NB4 (cell line): Measurements from ENCODE around the gene LGALS4.

Source experiments
- DNase-seq: peaks from one replicate; pipeline ENCODE4 v3.0.0; 2010; ENCODE audit warnings: low read depth
- H3K4me3 ChIP-seq: one replicate; pipeline ENCODE4 v1.5.1; 2011; ENCODE audit warnings: mild to moderate bottlenecking, low read depth, low read length, moderate library complexity
- MYC ChIP-seq: IDR thresholded peaks from 2 replicates; pipeline ENCODE4 v1.6.1; 2011; ENCODE audit warnings: low read depth, low read length
- POLR2A ChIP-seq: IDR thresholded peaks from 2 replicates; pipeline ENCODE4 v1.6.1; 2011; ENCODE audit warnings: mild to moderate bottlenecking; ENCODE audit not compliant: insufficient read length; ENCODE audit errors: extremely low read depth
- TF ChIP-seq, protein P1 (sequence below): IDR thresholded peaks from one replicate; pipeline ENCODE4 v1.5.1; 2012; ENCODE audit warnings: low read depth, low read length
- TF ChIP-seq, protein P2 (sequence below): IDR thresholded peaks from 2 replicates; pipeline ENCODE4 v1.6.1; 2011; ENCODE audit warnings: low read depth, low read length

Gene LGALS4

DNA sequence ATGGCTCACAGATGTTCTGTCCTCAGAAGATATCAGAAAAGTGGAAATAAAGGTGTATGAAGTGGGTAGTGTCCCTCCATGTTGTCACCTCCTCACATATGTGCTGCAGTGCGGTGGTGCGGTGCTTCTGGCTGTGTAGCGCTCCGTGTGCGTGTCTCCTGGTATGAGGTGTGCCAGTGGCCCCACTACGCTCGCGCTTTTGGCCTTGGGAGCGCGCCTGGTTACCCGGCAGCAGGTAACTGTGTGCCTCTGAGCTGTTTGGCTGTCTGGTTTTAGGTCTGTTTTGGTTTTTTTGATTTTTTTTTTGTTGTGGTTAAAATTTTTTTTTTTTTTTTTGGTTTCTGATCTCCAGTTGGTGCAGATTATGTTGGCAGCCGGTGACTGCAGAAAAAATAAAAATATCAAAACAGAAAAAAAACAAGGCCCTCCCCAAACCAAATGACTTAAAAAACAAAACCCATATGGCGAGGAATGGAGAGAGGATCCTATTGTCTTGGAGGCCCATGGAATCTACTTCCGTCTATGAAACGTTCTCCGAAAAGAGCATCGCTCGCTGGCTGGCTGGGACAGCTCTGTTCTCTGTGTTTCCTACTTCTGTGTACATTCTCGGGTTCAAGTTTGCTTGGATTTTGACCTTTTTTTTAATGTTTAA, 29.2 kb upstream of the LGALS4 start:
- H3K4me3 ChIP-seq = no peak overlapping the region
- TF ChIP-seq, protein P1, sequence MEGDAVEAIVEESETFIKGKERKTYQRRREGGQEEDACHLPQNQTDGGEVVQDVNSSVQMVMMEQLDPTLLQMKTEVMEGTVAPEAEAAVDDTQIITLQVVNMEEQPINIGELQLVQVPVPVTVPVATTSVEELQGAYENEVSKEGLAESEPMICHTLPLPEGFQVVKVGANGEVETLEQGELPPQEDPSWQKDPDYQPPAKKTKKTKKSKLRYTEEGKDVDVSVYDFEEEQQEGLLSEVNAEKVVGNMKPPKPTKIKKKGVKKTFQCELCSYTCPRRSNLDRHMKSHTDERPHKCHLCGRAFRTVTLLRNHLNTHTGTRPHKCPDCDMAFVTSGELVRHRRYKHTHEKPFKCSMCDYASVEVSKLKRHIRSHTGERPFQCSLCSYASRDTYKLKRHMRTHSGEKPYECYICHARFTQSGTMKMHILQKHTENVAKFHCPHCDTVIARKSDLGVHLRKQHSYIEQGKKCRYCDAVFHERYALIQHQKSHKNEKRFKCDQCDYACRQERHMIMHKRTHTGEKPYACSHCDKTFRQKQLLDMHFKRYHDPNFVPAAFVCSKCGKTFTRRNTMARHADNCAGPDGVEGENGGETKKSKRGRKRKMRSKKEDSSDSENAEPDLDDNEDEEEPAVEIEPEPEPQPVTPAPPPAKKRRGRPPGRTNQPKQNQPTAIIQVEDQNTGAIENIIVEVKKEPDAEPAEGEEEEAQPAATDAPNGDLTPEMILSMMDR = no peak
- TF ChIP-seq POLR2A (no peak), MYC (no peak)
- TF ChIP-seq, protein P2, sequence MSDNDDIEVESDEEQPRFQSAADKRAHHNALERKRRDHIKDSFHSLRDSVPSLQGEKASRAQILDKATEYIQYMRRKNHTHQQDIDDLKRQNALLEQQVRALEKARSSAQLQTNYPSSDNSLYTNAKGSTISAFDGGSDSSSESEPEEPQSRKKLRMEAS = no peak
- DNase-seq = no peak

GRCh38 chr19:38841180-38841766, 28.5 kb upstream of the LGALS4 start:
- TF ChIP-seq, protein P1 = no peak
- TF ChIP-seq MYC = no peak
- TF ChIP-seq POLR2A = no peak
- TF ChIP-seq, protein P2 = no peak
- no peak overlapping the region for H3K4me3 ChIP-seq
- DNase-seq = no peak

GRCh38 chr19:38840583-38840968, 27.8 kb upstream of the LGALS4 start:
- H3K4me3 ChIP-seq = no peak overlapping the region
- TF ChIP-seq, protein P2 = no peak
- TF ChIP-seq, protein P1 = no peak
- no peak for TF ChIP-seq POLR2A
- no peak for TF ChIP-seq MYC
- no peak for DNase-seq

DNA sequence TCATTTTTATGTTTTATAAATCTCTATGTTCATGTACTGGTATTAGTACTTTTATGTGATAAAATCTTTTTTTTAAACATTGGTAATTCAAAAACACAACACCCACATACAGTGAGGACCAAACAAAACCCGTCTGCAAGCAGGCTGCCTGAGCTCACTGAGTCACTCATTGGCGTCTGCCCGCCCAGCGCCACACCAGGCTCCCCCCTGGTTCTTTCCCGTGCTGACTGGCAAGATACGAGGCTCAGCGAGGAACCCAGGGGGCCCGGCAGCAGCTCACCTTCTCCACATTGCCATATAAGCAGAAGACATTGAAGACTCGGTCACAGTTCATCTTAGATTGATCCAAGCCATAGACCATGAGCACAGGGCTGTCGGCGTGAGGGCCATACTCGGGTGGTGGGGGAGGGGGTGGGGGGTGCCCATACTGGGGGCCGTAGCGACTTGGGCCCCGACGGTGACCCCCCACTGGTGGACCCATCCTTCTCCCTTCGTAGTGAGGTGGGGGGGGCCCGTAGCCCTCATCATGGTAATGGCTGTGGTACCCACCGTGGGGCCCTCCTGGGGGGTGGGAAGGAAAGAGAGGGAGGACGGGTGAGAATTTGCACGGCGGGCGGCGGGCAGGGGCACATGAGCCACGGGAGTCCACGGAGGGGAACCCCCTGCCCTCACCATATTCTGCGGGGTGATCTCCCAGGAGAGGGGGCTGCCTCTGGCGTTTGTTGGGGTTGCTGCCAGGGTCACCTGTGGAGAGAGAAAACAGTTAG, 27.3 kb upstream of the LGALS4 start:
- no peak for DNase-seq
- TF ChIP-seq POLR2A = no peak
- TF ChIP-seq, protein P2 = no peak
- TF ChIP-seq MYC = no peak
- TF ChIP-seq, protein P1 = no peak
- H3K4me3 ChIP-seq = no peak overlapping the region

DNA sequence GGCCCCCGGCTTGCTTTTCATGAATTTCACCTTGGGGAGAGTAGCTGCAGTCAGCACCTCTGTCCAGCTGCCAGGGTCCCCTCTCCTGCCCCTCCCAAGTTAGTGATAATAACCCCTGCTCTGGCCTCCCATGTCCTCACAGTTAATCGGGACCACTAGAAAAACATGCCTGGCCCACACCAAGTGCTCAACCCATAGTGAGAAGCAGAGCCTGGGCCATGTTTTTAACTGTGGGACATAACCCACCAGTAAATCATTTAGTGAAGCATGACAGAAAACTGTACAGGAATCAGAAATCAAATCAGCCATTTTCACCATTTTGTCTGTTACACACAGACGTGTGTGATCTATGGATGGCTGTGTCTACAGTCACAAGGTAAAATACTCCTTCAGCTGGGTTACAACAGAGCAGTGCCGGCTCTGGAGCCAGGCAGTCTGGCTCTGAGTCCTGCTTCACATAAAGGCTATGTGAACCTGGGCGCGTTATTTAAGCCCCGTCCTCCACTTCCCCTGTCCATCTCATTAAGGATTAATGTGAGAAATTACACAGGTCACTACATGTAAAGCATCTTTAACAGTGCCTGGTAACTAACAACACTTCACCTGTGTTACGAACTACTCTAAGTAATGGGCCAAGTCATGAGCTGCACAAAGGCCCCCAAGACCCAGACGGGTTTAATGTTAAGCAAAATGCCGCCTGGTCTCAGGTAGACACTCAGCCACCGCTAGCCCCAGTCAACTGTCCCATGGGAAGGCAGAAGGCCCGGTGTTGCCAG, 26.4 kb upstream of the LGALS4 start:
- no peak for DNase-seq
- TF ChIP-seq POLR2A (no peak), MYC (no peak)
- TF ChIP-seq, protein P2 = no peak
- TF ChIP-seq, protein P1 = no peak
- no peak overlapping the region for H3K4me3 ChIP-seq
